G401.6 (cell line): Measurements from ENCODE around the gene CCN6.
"Not testable (repeated sequence)": the region's sequence is repeated elsewhere in the genome, so short reads cannot be mapped to it uniquely, and the experiment has no call there.

Experiments
- FAIRE-seq: peaks from 2 replicates; lab custom pipeline; 2012; peaks lifted over from hg19 to GRCh38; lab: Jason Lieb, UNC

Gene CCN6

DNA sequence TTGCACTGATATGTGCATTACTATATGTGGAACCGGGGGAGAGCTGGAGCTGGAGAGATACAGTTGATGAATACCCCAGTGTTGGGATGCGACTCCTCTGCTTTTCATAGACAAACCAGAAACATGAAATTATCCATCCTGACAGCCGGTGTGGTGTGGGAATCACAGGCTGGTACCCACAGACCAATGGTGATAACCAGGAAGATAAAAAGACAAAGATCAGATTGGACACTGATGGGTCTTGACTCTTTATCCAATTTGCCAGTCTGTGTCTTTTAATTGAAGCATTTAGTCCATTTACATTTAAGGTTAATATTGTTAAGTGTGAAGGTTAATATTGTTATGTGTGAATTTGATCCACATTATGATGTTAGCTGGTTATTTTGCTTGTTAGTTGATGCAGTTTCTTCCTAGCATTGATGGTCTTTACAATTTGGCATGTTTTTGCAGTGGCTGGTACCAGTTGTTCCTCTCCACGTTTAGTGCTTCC, 2.6 kb upstream of the CCN6 start:
- FAIRE-seq: not testable (repeated sequence)

DNA sequence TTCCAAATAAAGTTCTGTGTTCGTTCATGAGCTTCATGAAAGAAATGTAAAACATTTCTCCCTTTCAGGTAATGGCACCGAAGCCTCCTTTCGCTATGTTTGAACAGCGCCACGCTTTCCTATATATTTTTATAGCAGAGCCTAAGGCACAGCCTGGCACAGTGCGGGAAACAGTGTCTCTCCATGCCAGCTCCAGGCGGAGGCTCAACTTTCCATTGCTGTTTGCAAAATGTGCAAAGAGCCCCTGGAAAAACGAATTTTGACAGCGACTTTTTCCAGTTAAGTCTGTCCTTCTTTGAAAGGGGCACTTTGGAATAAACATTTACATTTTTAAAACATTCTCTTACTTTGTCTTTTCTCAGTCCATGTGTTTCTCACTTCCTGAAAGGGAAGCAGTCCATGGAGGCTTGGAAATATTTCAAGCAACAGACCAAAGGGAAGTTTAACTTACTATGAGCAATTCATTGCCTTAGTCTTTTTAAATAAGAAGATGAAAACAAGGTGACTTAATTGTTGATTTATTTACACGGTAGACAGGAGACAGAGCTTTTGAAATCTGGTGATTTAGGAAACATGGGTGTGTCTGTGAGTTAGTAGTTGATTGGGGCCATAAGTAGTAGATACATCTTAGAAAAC, 769 bp downstream of the CCN6 start:
- FAIRE-seq: no peak

DNA sequence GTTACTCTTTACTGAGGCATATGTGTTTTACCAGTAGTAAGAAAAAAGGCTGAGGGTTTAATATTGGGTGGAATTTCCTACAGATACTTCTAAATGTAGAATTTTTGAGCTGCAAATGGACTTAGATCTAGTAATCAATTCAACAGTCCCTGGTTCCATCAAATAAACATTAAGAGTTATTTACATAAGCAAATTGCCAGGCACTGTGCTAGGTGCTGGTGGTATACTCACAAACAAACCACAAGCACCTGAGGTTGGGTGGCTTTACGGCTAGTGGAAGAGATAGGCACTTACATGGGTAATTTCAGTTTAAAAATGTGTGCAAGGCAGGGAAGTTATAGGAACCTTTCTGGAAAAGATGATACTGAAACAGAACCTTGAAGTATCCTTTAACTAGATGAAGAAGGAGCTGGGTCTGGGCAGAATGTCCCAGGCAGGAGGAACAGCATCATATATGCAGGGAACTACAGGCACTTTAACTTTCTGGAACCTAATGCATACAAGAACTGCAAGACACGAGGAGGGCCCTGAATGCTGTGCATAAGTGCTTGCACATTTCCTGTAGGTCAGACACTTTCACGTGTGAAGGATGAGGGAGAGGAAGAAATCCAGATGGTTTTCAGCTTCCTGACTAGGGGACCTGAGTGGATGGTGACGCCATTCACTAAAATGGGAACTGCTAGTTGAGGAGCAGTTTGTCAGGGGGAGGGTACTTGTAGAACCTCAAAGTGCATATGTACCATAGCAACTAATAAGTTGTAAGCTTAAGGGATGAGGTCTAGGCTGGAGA, 4.5 kb downstream of the CCN6 start:
- FAIRE-seq: no peak

DNA sequence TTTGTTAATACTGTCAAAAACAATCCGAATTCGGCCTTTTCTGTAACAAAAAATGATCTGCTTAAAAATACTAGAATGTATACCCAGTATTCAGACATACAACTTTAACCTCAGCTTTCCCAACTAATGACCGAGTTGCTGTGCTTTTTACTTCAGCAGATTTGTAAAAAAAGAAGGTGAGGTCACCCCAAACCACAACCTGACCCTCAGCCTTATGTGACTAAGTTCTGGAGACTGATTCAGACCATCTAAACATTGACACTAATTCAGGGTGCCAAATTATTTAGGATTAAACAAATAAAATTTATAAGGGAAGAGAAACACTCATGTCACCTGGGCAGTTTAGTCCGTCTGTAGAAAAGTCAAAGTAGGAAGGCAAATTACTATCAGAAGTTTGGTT, 7.7 kb downstream of the CCN6 start:
- no peak for FAIRE-seq

DNA sequence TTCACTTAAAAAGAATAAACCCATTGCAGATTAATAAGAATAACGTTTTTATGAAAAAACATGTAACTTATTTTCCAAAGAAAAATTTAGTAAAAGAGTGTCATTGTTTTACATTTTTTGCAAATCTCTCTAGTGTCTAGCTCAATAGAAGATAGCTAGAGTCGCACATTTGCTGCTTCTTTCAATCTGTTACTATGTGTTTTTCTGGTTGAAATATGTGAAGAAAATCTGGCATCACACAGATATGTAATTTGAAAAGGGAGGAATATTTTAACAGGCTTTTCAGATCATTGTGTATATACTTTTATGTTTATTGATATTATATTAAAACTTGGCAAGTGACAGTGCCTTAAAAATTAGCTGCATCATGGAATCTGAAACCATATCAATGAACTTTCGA, 9.1 kb downstream of the CCN6 start:
- no peak for FAIRE-seq

DNA sequence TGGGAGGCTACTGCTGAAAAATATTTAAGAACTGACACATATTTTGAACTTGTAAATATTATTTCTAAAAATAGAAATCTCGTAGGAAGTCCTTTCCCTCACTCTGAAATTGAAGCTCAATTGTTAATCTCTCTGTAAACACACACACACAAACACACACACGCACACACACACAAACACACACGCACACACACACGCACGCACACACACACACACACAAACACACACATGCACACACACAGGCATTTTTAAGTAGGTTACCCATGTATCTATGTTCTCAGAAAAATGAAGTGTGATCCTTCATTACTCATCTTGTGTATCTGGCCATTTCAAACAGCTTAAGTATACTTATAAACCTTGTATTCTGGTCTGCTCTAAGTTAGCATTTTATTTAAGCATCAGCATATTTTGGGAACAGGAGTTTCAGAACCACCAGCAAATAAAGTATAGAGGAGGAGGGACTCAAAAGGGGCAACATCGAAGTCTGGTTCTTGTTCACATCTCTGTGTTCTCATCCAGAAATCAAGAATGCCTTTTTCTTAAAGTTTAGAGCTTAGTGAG, 11.6 kb downstream of the CCN6 start:
- FAIRE-seq: no peak

DNA sequence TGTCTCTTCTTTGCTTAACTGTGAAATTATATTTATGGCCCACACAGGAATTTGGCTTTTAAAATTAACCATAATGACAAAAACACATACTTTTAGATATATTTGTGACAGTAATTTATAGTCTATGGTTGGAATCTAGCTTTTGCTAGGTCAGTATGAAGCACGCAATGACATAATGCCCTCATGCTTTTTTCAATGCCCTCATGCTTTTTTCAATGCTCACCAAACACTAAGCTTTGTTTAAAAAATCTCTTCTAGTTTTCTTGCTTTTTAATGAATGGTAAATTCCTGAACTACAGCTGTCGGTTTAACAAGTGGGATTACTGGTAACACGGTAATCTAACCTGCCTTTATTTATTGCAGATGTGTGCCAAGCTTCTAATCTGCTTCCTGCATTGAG, 12.7 kb downstream of the CCN6 start:
- no peak for FAIRE-seq

DNA sequence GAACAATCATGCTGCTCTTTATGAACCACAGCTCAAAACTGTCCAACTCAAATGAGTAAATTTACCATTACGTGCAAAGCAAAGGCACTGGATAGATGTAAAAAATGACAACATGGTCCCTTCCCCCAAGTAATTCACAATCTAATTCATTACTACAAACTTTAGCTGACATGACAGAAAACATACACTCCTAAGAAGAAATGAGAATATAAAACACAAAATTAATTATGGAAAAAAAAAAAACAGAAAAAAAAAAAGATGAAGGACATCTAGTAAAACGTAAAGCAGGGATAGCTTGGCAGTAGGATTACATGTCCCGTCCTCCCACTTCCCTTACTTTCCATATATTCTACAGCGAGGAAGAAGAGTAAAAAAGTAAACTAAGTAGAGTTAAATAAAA, 27.7 kb downstream of the CCN6 start:
- FAIRE-seq: no peak

DNA sequence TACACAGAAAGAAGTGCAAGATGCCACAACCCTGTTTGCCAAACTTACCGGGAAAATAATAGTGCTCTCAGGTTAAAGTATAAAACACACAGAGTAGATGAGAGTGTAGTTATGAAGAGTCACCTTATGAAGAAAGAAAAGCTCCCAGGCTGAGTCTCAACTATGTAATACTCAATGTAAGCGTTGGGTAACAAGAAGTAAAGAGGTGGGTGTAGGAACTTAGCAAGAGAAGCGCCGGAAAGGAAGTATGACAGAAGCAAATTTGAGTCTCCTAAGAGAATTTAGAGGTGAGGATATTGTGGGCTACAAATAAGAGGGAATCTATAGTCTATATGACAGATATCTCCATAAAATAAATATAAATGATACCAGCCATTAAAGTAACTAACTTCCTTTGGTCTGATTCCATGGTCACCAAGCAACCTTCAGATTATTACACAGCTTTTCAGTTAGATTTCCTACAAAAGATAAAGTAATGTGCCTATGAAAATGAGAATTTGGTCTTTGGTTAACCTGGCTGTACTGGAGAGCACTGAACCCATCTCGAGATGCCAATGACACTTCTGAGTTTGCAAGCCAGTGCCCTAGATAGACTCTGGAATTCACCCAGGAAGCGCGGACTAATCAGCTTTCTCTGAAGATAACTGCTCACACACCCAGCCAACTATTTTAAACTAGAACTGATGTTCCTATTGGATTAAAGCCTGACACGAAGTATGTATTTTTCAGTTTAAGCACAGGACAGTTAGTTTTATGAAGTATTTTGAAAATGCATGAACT, 31.6 kb downstream of the CCN6 start:
- FAIRE-seq: no peak

DNA sequence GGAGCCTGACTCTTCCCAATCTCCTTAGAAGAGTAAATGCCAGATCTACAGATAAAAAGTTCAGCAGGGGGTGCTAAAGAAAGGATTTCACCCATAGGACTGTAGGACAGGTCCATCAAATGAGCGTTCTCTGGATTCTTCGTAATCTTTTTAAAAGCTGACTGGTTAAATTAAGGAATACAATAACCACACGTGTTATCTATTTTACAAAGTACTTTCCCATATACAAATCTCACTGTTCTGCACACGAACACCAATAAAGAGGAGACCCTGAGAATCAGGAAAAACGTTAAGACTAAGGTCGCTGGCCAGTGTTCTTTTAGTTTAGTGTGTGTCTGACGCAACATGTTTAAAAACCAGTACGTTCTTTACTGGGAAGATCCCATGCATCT, 32.8 kb downstream of the CCN6 start:
- FAIRE-seq: no peak

DNA sequence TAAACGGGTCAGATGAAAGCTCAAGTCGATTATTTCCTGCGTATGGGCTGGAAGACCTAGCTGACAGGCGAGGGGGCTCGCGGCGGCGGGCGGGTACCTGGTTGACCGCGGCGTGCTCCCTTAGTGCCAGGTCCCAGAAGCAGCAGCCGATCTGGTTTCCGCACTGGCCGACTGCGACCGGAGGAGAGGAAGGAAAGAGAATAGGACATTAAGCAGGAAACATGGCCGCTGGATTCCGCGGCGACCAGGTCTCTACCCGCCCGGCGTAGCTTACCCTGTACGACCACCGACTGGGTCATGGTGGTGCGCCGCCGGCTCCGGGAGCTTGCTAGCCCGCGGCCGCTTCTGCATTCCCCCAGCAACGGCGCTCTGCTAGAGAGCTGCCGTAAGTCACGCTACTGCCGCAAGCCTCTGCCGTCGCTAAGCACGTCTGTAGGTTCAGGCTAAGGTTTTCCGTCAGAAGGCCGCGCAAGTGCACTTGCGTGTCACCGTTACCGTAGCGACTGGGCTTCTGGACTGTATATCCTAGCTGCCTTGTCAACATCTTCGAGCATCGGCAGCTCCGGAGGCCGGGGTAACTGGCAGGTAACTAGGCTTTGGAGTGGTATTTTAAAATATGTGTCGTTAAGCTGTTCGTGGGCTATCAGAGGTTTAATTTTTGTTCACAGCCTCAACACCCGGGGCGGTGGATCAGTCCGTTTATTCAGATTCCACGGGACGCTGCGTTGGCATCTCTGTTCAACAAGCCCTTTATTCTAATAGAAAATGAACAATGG, 33.4 kb downstream of the CCN6 start, which contains the start of the genes FAM229B and TUBE1:
TSS of gene FAM229B (plus strand) at position 456 of the 776 bp plus-strand sequence. CDS start 11,693 bp downstream, outside the sequence.
TSS of gene TUBE1 (minus strand) at position 347 of the 776 bp plus-strand sequence. CDS start at position 299, 48 bp downstream.
- peak; percentile 93 for FAIRE-seq

DNA sequence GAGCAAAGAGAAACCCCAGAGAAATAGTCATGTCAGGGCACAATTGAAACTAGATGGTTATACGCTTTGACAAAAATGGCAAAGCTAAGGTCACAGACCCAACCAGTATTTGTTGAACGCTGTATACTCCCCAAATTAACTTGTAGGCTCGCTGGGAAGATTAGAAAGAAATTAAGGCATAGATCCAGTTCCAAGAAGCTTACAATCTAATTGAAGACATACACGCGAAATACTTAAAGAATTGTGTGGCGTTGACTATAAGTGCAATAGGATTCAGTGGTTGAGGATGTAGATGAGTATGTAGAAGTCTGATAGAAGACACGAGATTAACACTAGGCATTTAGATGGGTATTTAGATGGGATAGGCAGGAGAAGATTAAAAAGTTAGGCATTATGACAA, 34.0 kb downstream of the CCN6 start:
- FAIRE-seq: no peak

DNA sequence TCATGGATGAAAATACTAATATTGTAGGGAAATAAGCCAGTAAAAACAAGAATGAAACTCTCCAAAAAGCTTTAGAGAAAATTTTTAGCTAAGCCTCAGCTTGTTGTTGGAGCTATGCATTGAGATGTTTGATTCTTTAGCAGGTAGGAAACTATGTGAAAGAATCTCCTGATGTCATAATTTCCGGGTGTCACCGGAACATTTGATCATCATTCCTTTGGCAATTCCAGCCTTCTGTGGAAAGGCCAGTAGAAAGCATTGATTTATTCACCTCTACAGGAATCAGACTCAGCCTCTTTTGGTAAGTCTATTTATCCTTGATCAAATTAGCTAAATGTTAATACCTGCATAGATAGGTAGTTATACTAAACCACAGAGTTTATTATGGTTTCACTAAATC, 43.0 kb downstream of the CCN6 start:
- FAIRE-seq: no peak

DNA sequence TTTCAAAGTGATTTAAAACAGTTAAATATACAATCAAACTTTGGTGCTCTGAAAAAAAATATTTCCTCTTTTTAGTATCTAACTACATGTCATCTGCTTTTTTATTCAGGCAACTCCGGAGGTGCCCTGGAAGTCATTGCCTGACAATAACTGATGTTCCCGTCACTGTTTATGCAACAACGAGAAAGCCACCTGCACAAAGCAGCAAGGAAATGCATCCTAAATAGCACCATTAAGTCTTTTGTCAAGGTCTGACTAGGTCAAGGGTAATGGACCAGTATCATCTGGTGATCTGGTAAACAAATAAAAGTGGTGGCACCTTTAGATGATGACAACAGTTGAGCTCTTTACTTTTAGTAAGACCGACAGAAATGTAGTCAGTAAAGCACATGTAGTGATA, 46.7 kb downstream of the CCN6 start:
- FAIRE-seq: no peak

DNA sequence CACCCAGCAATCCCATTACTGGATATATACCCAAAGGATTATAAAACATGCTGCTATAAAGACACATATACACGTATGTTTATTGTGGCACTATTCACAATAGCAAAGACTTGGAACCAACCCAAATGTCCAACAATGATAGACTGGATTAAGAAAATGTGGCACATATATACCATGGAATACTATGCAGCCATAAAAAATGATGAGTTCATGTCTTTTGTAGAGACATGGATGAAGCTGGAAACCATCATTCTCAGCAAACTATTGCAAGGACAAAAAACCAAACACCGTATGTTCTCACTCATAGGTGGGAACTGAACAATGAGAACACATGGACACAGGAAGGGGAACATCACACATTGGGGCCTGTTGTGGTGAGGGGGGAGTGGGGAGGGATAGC, 52.1 kb downstream of the CCN6 start:
- FAIRE-seq: not testable (repeated sequence)

DNA sequence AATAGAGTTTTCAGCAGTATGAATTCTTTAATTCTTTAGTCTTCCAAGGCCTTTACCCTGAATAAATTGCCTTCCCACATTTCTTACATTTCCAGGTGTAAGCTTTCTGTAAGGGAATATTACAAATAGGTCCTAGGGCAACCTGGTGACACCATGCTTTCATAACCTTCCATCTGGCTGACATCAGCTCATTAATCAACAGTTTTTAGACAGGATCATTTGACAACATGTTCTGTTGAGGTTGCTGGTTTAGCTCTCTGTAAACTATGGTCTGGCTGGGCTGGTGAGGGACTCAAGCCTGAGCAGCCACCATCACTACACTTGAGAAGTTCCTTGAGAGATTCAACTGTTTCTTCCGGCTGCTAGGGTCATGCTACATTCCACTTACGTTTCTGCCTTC, 52.7 kb downstream of the CCN6 start:
- FAIRE-seq: no peak

DNA sequence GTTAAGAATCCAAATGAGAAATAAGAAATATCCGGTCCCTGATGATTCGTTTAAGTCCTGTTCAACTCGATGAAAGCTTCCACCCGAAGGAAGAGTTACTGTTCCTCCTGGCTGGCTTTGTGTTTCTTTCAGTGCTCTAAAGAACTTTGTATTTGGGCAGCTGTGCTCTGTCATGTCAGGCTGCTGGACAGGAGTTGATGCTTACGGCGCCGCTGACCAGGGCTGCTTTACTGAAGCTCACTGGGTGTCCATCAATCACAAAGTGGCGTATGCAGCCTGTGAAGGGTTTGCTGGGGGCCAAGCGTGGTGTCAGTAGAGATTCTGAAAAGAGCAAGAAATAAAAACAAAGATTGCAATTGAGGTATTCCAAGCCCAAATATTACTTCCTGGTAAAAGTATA, 55.4 kb downstream of the CCN6 start:
- FAIRE-seq: no peak

DNA sequence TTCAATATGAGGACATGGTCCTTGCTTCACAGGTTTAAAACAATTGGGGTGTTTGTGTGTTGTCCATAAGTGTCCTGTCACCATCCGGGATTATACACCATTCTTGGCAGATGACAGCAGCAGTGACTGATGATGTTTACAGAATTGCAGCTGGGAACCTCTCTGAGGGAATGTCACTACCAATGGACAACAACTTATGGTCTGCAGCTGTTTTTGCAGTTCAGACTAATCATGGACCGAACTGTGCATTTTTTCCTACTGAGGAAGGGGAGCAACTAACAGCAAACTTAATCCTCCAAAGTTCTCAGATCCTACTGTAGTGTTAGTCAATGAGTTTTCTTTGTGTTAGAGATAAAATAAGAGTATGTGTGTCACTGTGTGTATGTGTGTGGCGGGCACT, 59.5 kb downstream of the CCN6 start:
- FAIRE-seq: no peak

DNA sequence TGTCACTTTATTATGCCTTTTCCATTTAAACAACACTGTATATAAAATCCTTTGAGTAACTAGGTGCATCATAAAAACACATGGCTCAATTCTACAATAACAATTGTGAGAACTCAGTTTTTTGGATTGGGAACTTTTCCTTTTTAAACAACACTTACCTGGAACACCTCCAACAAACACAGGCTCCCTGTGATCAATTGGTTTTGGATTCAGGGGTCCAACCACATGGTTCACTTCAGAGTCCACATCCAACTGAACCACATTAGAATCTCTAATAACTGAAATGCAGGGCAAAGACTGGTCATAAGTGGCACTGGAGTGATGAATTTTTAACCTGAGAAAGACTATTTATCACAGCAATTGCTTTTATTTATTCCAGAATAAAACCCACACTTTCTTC, 60.0 kb downstream of the CCN6 start:
- no peak for FAIRE-seq

DNA sequence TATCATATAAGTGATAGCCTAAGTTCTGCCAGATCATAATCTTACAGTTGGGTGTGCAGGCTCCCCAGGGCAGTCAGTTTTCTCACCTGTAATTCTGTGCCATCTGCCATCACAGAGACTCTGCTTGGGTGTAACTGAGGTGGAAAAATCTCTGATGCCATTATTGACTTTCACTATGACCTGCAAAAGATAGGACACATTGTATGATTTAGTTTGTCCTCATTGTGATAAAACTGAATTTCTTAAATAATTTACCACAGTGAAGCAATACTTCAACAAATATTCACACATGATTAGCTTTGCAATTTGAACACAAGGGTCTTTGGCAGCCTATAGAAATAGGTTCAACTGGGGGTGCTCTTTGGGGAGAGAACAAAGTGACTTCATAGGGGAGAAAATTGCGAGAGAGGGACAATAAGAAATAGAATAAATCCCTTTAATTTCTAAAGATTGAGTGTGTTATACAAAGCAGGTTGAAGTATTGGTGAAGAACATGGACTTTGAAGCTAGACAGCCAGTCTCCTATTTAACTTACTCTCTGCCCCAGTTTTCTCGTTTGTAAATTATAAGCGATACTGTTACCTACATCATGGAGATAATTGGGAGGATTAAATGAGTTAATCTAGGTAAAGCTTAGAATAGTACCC, 60.8 kb downstream of the CCN6 start:
- FAIRE-seq: no peak

DNA sequence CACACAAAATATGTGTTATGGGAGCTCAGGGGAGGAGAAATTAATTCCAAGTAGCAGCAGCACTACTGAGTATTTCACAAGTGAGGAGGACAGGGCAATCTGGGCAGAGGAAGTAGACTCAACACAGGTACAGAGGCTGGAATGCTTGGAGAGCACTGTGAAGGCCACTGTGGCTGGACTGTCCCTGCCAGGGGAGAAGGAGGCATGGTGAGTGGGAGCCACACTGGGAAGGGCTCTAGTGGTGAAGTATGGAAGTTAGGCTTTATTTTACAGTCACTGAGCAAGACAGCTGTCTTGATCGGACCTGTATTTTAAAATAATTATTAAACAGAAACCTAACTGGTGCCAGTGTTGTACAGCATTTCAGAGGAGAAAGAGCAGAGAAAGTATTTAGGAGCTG, 62.3 kb downstream of the CCN6 start:
- no peak for FAIRE-seq
